ENCODE results near the gene ZRANB2.
A peak's percentile ranks its signal among the peaks of the same experiment; 100 is the strongest.

The ZRANB2 gene

GRCh38 chr1:71080739-71081696, at the start of gene ZRANB2:
ZRANB2 (minus strand) TSS chr1:71081035; CDS start chr1:71080995, 40 bp downstream.
- peak; percentile 94 for DNase-seq

- DNase-seq, result no peak
Measured at GRCh38 chr1:71128060-71128459, 47.2 kb upstream of the ZRANB2 start.

GRCh38 chr1:71118086-71118485, 37.3 kb upstream of the ZRANB2 start:
- DNase-seq, result no peak

- DNase-seq, result no peak
Measured at GRCh38 chr1:71116729-71117128, 35.9 kb upstream of the ZRANB2 start.

- no peak for DNase-seq
Measured at GRCh38 chr1:71106658-71107322, 26.0 kb upstream of the ZRANB2 start.

- DNase-seq, result no peak
Measured at GRCh38 chr1:71104417-71104816, 23.6 kb upstream of the ZRANB2 start.

- DNase-seq, result no peak
Measured at GRCh38 chr1:71101839-71102376, 21.1 kb upstream of the ZRANB2 start.

GRCh38 chr1:71097428-71097827, 16.6 kb upstream of the ZRANB2 start:
- DNase-seq, result no peak

- DNase-seq, result no peak
Measured at GRCh38 chr1:71094913-71095312, 14.1 kb upstream of the ZRANB2 start.

GRCh38 chr1:71093938-71094337, 13.1 kb upstream of the ZRANB2 start:
- DNase-seq, result no peak

GRCh38 chr1:71089536-71090270, 8.9 kb upstream of the ZRANB2 start:
- DNase-seq, result no peak

GRCh38 chr1:71088645-71089287, 7.9 kb upstream of the ZRANB2 start:
- no peak for DNase-seq

GRCh38 chr1:71087713-71088112, 6.9 kb upstream of the ZRANB2 start:
- DNase-seq, result no peak

GRCh38 chr1:71087060-71087459, 6.2 kb upstream of the ZRANB2 start:
- no peak for DNase-seq

- no peak for DNase-seq
Measured at GRCh38 chr1:71086331-71086730, 5.5 kb upstream of the ZRANB2 start.

- no peak for DNase-seq
Measured at GRCh38 chr1:71083271-71083670, 2.4 kb upstream of the ZRANB2 start.

- DNase-seq, result no peak
Measured at GRCh38 chr1:71081697-71082080, 854 bp upstream of the ZRANB2 start.

- DNase-seq, result no peak
Measured at GRCh38 chr1:71080230-71080738, 551 bp downstream of the ZRANB2 start.

- DNase-seq, result no peak
Measured at GRCh38 chr1:71074681-71075080, 6.2 kb downstream of the ZRANB2 start.

- DNase-seq, result no peak
Measured at GRCh38 chr1:71072273-71072672, 8.6 kb downstream of the ZRANB2 start.

GRCh38 chr1:71071720-71072119, 9.1 kb downstream of the ZRANB2 start:
- DNase-seq, result no peak

Data from CD4-positive, alpha-beta T cell treated with Interleukin-15 for 1 hour (primary cell).